Kidney (tissue), 14 donors: ENCODE data around the gene RETREG1. TPM values are rescaled to one million over a fixed set of nuclear protein-coding genes. Genes with fewer than 3 reads are reported as not detected.

Experiments used
- DNase-seq, 5 donors: peaks; one replicate each; pipeline ENCODE4 v3.0.0-alpha.2; 2013 to 2020
- FAIRE-seq: peaks from 2 replicates; lab custom pipeline; 2012; peaks lifted over from hg19 to GRCh38; lab: Jason Lieb, UNC
- H3K27ac ChIP-seq, 2 donors: one replicate each; pipeline ENCODE4 v1.7.0; 2013; ENCODE audit warnings: low read depth in 2 of 2, low read length in 2 of 2, inconsistent platforms in 1 of 2
- H3K27me3 ChIP-seq: one replicate; pipeline ENCODE4 v1.7.1; 2013; ENCODE audit warnings: low read length, inconsistent platforms; ENCODE audit not compliant: control insufficient read depth, insufficient read depth
- H3K36me3 ChIP-seq, 3 donors: one replicate each; pipeline versions ENCODE4 v1.7.0 to v1.7.1; 2013; ENCODE audit warnings: low read length in 3 of 3, control low read depth in 1 of 3, inconsistent platforms in 1 of 3; ENCODE audit not compliant: insufficient read depth in 3 of 3, control insufficient read depth in 2 of 3
- H3K4me1 ChIP-seq, 3 donors: one replicate each; pipeline versions ENCODE4 v1.7.0 to v1.7.1; 2013; ENCODE audit warnings: low read length in 3 of 3, inconsistent platforms in 1 of 3, low read depth in 1 of 3; ENCODE audit not compliant: control insufficient read depth in 2 of 3, insufficient read depth in 2 of 3
- H3K4me3 ChIP-seq, 3 donors: one replicate each; pipeline versions ENCODE4 v1.7.0 to v1.8.1; 2013; ENCODE audit warnings: low read length in 3 of 3, control low read depth in 1 of 3, inconsistent platforms in 1 of 3
- H3K9ac ChIP-seq, 3 donors: one replicate each; pipeline versions ENCODE4 v1.7.0 to v1.7.1; 2013; ENCODE audit warnings: low read length in 3 of 3, control low read depth in 1 of 3, inconsistent platforms in 1 of 3
- H3K9me3 ChIP-seq, 3 donors: one replicate each; pipeline versions ENCODE4 v1.7.0 to v1.7.1; 2013; ENCODE audit warnings: low read length in 3 of 3, control low read depth in 1 of 3, inconsistent platforms in 1 of 3; ENCODE audit not compliant: control insufficient read depth in 2 of 3, insufficient read depth in 1 of 3
- CTCF ChIP-seq: IDR thresholded peaks from 3 replicates; pipeline ENCODE4 v1.5.1; 2012; ENCODE audit warnings: mild to moderate bottlenecking, moderate library complexity, borderline replicate concordance; ENCODE audit not compliant: insufficient read depth; ENCODE audit errors: extremely low read depth
- intact Hi-C: fragments of 100-400 bp; cut with DNase I; formaldehyde crosslinking; loops from one replicate; pipeline ENCODE4 v1.11.1; 2022
- polyA plus RNA-seq: library from polyadenylated mRNA; stranded (reverse); fragments of 350-450 nt; fragmentation: Illumina TruSeq; extraction: RNeasy Lipid Tissue Mini Kit (QIAGEN cat#74804); gene quantifications from one replicate; pipeline ENCODE4 v1.2.3, GENCODE V29; 2014; ENCODE audit warnings: low read depth, low replicate concordance; ENCODE audit not compliant: insufficient read depth
- total RNA-seq: library from RNA; stranded (reverse); fragmentation: NEBNext Ultra II Directional; extraction: Animal tissue kit (Norgen Biotek cat#: 25700); gene quantifications from one replicate; pipeline ENCODE4 v1.2.1, GENCODE V29; 2021
- donor health status: control.
- donor health status: control.
- donor health status: control.
- donor health status: control.
- donor health status: control.
- donor health status: DM: yes; HTN: yes; CAD: no.
- donor health status: Normal renal cell carcinoma (clear cell type).

RETREG1 gene
- total and polyA plus RNA-seq, 2 donors from 2014 or later = 53.6 to 104 TPM

GRCh38 chr5:16600946-16601345, 15.9 kb downstream of the RETREG1 start:
- H3K27ac ChIP-seq = no peak overlapping the region
- H3K9me3 ChIP-seq = no peaks in the 10 kb centered on the region
- no peak for FAIRE-seq

DNA sequence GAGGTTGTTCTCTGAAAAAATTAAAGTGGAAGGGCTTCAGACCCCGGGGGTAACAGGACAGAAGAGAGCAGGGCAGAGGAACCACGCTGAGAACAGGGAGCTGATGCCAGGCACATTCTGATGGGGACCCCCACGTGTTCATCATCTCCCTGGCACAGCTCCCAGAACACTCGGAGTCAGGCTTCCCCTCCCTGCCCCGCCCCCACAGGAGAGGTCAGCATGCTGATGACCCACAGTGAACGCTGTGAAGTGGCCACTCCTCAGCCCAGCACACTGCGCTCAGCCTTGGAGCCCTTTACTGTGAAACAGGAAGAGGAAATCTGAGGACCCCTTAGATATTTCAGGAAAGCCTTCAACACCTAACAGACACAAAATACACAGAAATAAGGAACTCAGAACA, 16.4 kb downstream of the RETREG1 start:
- H3K27me3 ChIP-seq = no peaks in the 10 kb centered on the region
- H3K4me1 ChIP-seq = no peaks in the 10 kb centered on the region
- no peak overlapping the region for H3K9ac ChIP-seq
- no peaks in the 10 kb centered on the region for H3K9me3 ChIP-seq
- FAIRE-seq = no peak
- intact Hi-C loops = no loop called here
- no peak overlapping the region for H3K27ac ChIP-seq
- no peak for TF ChIP-seq CTCF
- no peak overlapping the region for H3K4me3 ChIP-seq
- DNase-seq = peak; percentile 63 to 89 (median 70)
- no peaks in the 10 kb centered on the region for H3K36me3 ChIP-seq

More at GRCh38 chr5:16600946-16601345, 15.9 kb downstream of the RETREG1 start:
- no peak for TF ChIP-seq CTCF
- Histone ChIP-seq H3K36me3 (no peaks in the 10 kb centered on the region), H3K4me3 (no peak overlapping the region), H3K27me3 (no peaks in the 10 kb centered on the region), H3K4me1 (no peaks in the 10 kb centered on the region), H3K9ac (no peak overlapping the region)
- intact Hi-C loops = no loop called here
- no peak for DNase-seq

- no peak for FAIRE-seq
- TF ChIP-seq CTCF = no peak
- Histone ChIP-seq H3K36me3 (no peaks in the 10 kb centered on the region), H3K27ac (no peak overlapping the region), H3K27me3 (no peaks in the 10 kb centered on the region), H3K4me1 (no peaks in the 10 kb centered on the region), H3K4me3 (no peak overlapping the region), H3K9me3 (no peaks in the 10 kb centered on the region), H3K9ac (no peak overlapping the region)
- intact Hi-C loops = no loop called here
- no peak for DNase-seq
Observed at GRCh38 chr5:16597946-16598694, 18.7 kb downstream of the RETREG1 start.

GRCh38 chr5:16596581-16596940, 20.2 kb downstream of the RETREG1 start:
- no peak overlapping the region for H3K27ac ChIP-seq
- intact Hi-C loops = no loop called here

More at GRCh38 chr5:16596581-16596940, 20.2 kb downstream of the RETREG1 start:
- FAIRE-seq (no peak), DNase-seq (no peak)
- Histone ChIP-seq H3K9ac (no peak overlapping the region), H3K4me3 (no peak overlapping the region), H3K4me1 (no peaks in the 10 kb centered on the region), H3K27me3 (no peaks in the 10 kb centered on the region), H3K9me3 (no peaks in the 10 kb centered on the region), H3K36me3 (no peaks in the 10 kb centered on the region)
- TF ChIP-seq CTCF = no peak
